HEK293 (cell line): ENCODE measurements around the gene EML6.

Source experiments
- CTCF ChIA-PET: fragments of 350-600 bp; formaldehyde crosslinking; extraction: SDS; loops from one replicate; lab custom pipeline; 2021; ENCODE audit warnings: antibody characterized with exemption; lab: Yijun Ruan, JAX
- POLR2A ChIA-PET: fragments of 300-600 bp; formaldehyde crosslinking; extraction: SDS; loops from one replicate; lab custom pipeline; 2020; ENCODE audit warnings: antibody characterized with exemption, inconsistent platforms; lab: Yijun Ruan, JAX
- H3K27ac ChIP-seq: fragments of 200-500 bp; sonication (Bioruptor generic); 2 replicates; pipeline ENCODE4 v1.5.1; 2014; ENCODE audit warnings: low read depth, low read length, control low read depth, inconsistent platforms; ENCODE audit errors: extremely low read depth
- H3K36me3 ChIP-seq, 2 experiments: fragments of 200-500 bp in 1 of 2; sonication (Bioruptor generic) in 1 of 2; 1 replicate in 1 of 2; 2 replicates in 1 of 2; pipeline ENCODE4 v1.5.1; 2014 to 2017; ENCODE audit warnings: inconsistent platforms in 2 of 2, low read length in 2 of 2; ENCODE audit not compliant: control insufficient read depth in 2 of 2, insufficient read depth in 1 of 2
- H3K4me1 ChIP-seq: fragments of 200-500 bp; sonication (Bioruptor generic); 2 replicates; pipeline ENCODE4 v1.5.1; 2014; ENCODE audit warnings: mild to moderate bottlenecking, low read length, inconsistent platforms; ENCODE audit not compliant: control insufficient read depth, insufficient read depth
- H3K4me3 ChIP-seq: 2 replicates; pipeline ENCODE4 v1.5.1; 2011; ENCODE audit warnings: low read depth, mild to moderate bottlenecking, control low read depth, low read length, moderate library complexity
- H3K9me3 ChIP-seq: fragments of 200-500 bp; sonication (Bioruptor generic); 2 replicates; pipeline ENCODE4 v1.5.1; 2014; ENCODE audit warnings: low read depth, low read length, inconsistent platforms; ENCODE audit not compliant: control insufficient read depth, insufficient read depth
- ATF2 ChIP-seq: fragments of 450-650 bp; formaldehyde crosslinking; IDR thresholded peaks from 2 replicates; pipeline ENCODE4 v1.5.1; 2016; ENCODE audit warnings: missing biosample characterization, missing genetic modification characterization, low read depth
- CTCF ChIP-seq: fragments of 450-650 bp; formaldehyde crosslinking; IDR thresholded peaks from 2 replicates; pipeline ENCODE4 v1.5.1; 2016; ENCODE audit warnings: missing biosample characterization, missing genetic modification characterization
- KLF8 ChIP-seq: fragments of 450-650 bp; formaldehyde crosslinking; IDR thresholded peaks from 2 replicates; pipeline ENCODE4 v1.5.1; 2016; ENCODE audit warnings: missing biosample characterization, missing genetic modification characterization
- MZF1 ChIP-seq: fragments of 450-650 bp; formaldehyde crosslinking; IDR thresholded peaks from 2 replicates; pipeline ENCODE4 v1.5.1; 2017; ENCODE audit warnings: missing biosample characterization, missing genetic modification characterization, borderline replicate concordance
- PATZ1 ChIP-seq: fragments of 450-650 bp; formaldehyde crosslinking; IDR thresholded peaks from 2 replicates; pipeline ENCODE4 v1.5.1; 2016; ENCODE audit warnings: missing biosample characterization, missing genetic modification characterization
- TCF7L2 ChIP-seq: IDR thresholded peaks from 2 replicates; pipeline ENCODE4 v1.6.1; 2011; ENCODE audit warnings: low read depth, mild to moderate bottlenecking, inconsistent platforms, low read length, moderate library complexity, borderline replicate concordance
- ZFP37 ChIP-seq: fragments of 450-650 bp; formaldehyde crosslinking; IDR thresholded peaks from 2 replicates; pipeline ENCODE4 v1.5.1; 2016; ENCODE audit warnings: missing biosample characterization, missing genetic modification characterization
- ZFP69B ChIP-seq: fragments of 450-650 bp; formaldehyde crosslinking; IDR thresholded peaks from 2 replicates; pipeline ENCODE4 v1.5.1; 2016; ENCODE audit warnings: missing biosample characterization, missing genetic modification characterization
- ZNF114 ChIP-seq: fragments of 450-650 bp; formaldehyde crosslinking; IDR thresholded peaks from 2 replicates; pipeline ENCODE4 v1.5.0; 2017; ENCODE audit warnings: missing biosample characterization, missing genetic modification characterization
- ZNF174 ChIP-seq: fragments of 450-650 bp; formaldehyde crosslinking; IDR thresholded peaks from 2 replicates; pipeline ENCODE4 v1.5.0; 2017; ENCODE audit warnings: missing biosample characterization, mild to moderate bottlenecking, missing genetic modification characterization
- ZNF214 ChIP-seq: fragments of 450-650 bp; formaldehyde crosslinking; IDR thresholded peaks from 2 replicates; pipeline ENCODE4 v1.5.1; 2017; ENCODE audit warnings: missing biosample characterization, mild to moderate bottlenecking, missing genetic modification characterization, borderline replicate concordance
- ZNF24 ChIP-seq: fragments of 450-650 bp; formaldehyde crosslinking; IDR thresholded peaks from 2 replicates; pipeline ENCODE4 v1.5.1; 2016; ENCODE audit warnings: missing biosample characterization, missing genetic modification characterization
- ZNF311 ChIP-seq: fragments of 450-650 bp; formaldehyde crosslinking; IDR thresholded peaks from 2 replicates; pipeline ENCODE4 v1.5.1; 2017; ENCODE audit warnings: missing biosample characterization, missing genetic modification characterization, borderline replicate concordance
- ZNF341 ChIP-seq: fragments of 450-650 bp; formaldehyde crosslinking; IDR thresholded peaks from 2 replicates; pipeline ENCODE4; 2016; ENCODE audit warnings: low read depth, missing biosample characterization, missing genetic modification characterization
- ZNF366 ChIP-seq: fragments of 450-650 bp; formaldehyde crosslinking; conservative IDR thresholded peaks from 2 replicates; pipeline ENCODE4 v1.5.1; 2016; ENCODE audit warnings: missing biosample characterization, missing genetic modification characterization
- ZNF394 ChIP-seq: fragments of 450-650 bp; formaldehyde crosslinking; IDR thresholded peaks from 2 replicates; pipeline ENCODE4 v1.5.1; 2016; ENCODE audit warnings: missing biosample characterization, missing genetic modification characterization, mild to moderate bottlenecking, moderate library complexity, borderline replicate concordance
- ZNF580 ChIP-seq: fragments of 450-650 bp; formaldehyde crosslinking; IDR thresholded peaks from 2 replicates; pipeline ENCODE4 v1.5.1; 2016; ENCODE audit warnings: missing biosample characterization, missing genetic modification characterization
- ZNF585B ChIP-seq: fragments of 450-650 bp; formaldehyde crosslinking; IDR thresholded peaks from 2 replicates; pipeline ENCODE4 v1.5.1; 2016; ENCODE audit warnings: missing biosample characterization, missing genetic modification characterization
- ZNF654 ChIP-seq: fragments of 450-650 bp; formaldehyde crosslinking; IDR thresholded peaks from 2 replicates; pipeline ENCODE4 v1.5.1; 2016; ENCODE audit warnings: low read depth, missing biosample characterization, missing genetic modification characterization
- ZNF777 ChIP-seq: fragments of 450-650 bp; formaldehyde crosslinking; IDR thresholded peaks from 2 replicates; pipeline ENCODE4 v1.5.1; 2017; ENCODE audit warnings: missing biosample characterization, missing genetic modification characterization, borderline replicate concordance
- ZNF843 ChIP-seq: fragments of 450-650 bp; formaldehyde crosslinking; IDR thresholded peaks from 2 replicates; pipeline ENCODE4 v1.5.1; 2016; ENCODE audit warnings: missing biosample characterization, missing genetic modification characterization
- ZSCAN18 ChIP-seq: fragments of 450-650 bp; formaldehyde crosslinking; IDR thresholded peaks from 2 replicates; pipeline ENCODE4 v1.5.1; 2016; ENCODE audit warnings: missing biosample characterization, missing genetic modification characterization

EML6 gene

DNA sequence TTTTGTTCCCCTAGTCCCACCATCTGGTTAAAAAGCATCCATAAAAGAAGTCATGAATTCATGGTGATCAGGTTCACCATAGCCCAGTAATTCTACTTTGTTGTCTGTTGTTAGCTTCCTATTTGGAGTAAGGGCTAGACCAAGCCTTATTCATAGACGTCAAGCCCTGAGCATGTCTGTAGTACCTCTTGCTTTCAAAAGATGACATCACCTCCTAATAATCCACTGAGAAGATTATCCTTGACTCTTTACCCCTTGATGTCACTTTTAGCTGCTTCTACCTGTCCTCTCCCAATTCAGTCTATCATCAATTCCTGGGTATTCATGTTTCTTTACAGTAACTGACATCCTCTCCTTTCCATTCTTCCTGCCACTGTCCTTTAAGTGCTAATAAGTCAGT lies 90.1 kb downstream of the EML6 start:
- no peaks in the 10 kb centered on the region for H3K36me3 ChIP-seq
- no peaks in the 10 kb centered on the region for H3K4me1 ChIP-seq
- H3K9me3 ChIP-seq: no peaks in the 10 kb centered on the region
- POLR2A ChIA-PET: no interaction called here
- H3K4me3 ChIP-seq: no peak overlapping the region
- CTCF ChIA-PET: interaction anchor here (0.9 kb wide), 1 partner anchor 26 kb away, joined by 3 read pairs; no protein-coding TSS in a partner anchor
- TF ChIP-seq ZFP69B (tag by site-specific recombination) (no peak), ATF2 (tag by site-specific recombination) (peak; percentile 82)
- TF ChIP-seq, all 188 proteins: peak for 1
- no peak overlapping the region for H3K27ac ChIP-seq

DNA sequence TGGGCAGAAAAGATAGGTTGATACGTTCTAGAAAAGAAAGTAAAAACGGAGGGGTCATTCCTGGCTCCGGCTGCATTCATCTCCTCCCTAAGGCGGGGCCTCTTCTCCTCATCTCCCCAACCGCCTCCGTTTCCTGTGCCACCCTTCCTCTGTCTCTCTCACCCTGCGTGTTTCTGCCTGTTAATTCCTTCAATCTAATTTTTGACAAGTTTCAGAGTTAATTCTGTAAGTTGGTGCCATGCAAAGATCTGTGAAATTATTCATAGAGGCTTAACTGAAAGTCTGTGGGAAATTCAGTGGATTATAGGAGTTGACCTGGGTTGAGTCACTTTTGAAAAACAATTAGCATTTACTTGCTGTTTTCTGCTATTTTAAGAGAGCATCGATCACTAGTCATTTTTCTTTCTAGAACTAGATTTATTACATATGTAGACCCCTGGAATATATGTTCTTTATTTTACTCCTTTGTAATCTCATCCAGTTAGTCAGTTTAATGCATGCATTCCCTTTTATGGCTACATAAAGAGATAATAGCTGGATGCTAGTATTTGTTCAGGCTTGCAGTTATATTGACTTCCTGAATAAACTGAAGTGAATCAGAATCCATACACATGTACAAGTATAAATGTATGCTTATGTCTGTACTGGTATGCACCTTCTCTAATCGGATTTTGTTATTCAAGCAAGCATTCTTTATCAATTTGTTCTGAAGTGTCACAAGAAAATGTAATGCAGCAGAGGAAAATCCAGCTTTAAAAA lies 91.1 kb downstream of the EML6 start:
- Histone ChIP-seq H3K36me3 (no peaks in the 10 kb centered on the region), H3K9me3 (no peaks in the 10 kb centered on the region), H3K4me3 (no peak overlapping the region), H3K4me1 (no peaks in the 10 kb centered on the region), H3K27ac (no peak overlapping the region)
- ChIA-PET POLR2A (no interaction called here), CTCF (interaction anchor here (0.6 to 1.0 kb wide), 3 partner anchors 9 to 25 kb away, joined by 3 to 4 read pairs (median 3); no protein-coding TSS in a partner anchor)
- no peak for TF ChIP-seq TCF7L2
- TF ChIP-seq PATZ1: no peak
- no peak for TF ChIP-seq ZNF341
- TF ChIP-seq ZNF366 (tag by site-specific recombination): no peak
- no peak for TF ChIP-seq ZNF174 (tag by site-specific recombination)
- no peak for TF ChIP-seq CTCF
- TF ChIP-seq ZNF311 (tag by site-specific recombination): no peak
- no peak for TF ChIP-seq KLF8 (tag by site-specific recombination)
- TF ChIP-seq ZNF24 (tag by site-specific recombination): no peak
- no peak for TF ChIP-seq ZNF654
- no peak for TF ChIP-seq MZF1 (tag by site-specific recombination)
- TF ChIP-seq ZFP37 (tag by site-specific recombination): no peak
- TF ChIP-seq ZNF394: no peak
- no peak for TF ChIP-seq ZNF114
- TF ChIP-seq ZNF580: no peak
- TF ChIP-seq ZNF585B (tag by site-specific recombination): no peak
- TF ChIP-seq ZSCAN18 (tag by site-specific recombination): no peak
- no peak for TF ChIP-seq ZNF214 (tag by site-specific recombination)
- no peak for TF ChIP-seq ZNF843 (tag by site-specific recombination)
- TF ChIP-seq ZNF777 (tag by site-specific recombination): no peak
